K562 (cell line): ENCODE measurements around the gene ABCB10. TPM values are rescaled to one million over a fixed set of nuclear protein-coding genes. Genes with fewer than 3 reads are reported as not detected.
A peak's percentile ranks its signal among the peaks of the same experiment; 100 is the strongest.
"Not testable (repeated sequence)": the region's sequence is repeated elsewhere in the genome, so short reads cannot be mapped to it uniquely, and the experiment has no call there.

Source experiments
- DNMT1 ChIP-seq: fragments of 450-650 bp; IDR thresholded peaks from 2 replicates; pipeline ENCODE4 v1.6.1; 2016; ENCODE audit warnings: antibody characterized with exemption, mild to moderate bottlenecking
- EP400 ChIP-seq: fragments of 450-650 bp; IDR thresholded peaks from 2 replicates; pipeline ENCODE4 v1.6.1; 2017; ENCODE audit warnings: antibody characterized with exemption, mild to moderate bottlenecking, moderate library complexity
- ZBTB40 ChIP-seq, 2 experiments: fragments of 450-650 bp in 1 of 2; sonication (generic) in 1 of 2; formaldehyde crosslinking in 1 of 2; IDR thresholded peaks; 2 replicates each; pipeline versions ENCODE4 v1.7.1 to v1.9.0; 2016 to 2022; ENCODE audit warnings: inconsistent platforms in 1 of 2, mild to moderate bottlenecking in 1 of 2, missing genetic modification reagents in 1 of 2
- polyA plus RNA-seq, 8 experiments: library from polyadenylated mRNA; depleted of rRNA in 4 of 8; stranded (reverse) in 5 of 8; unstranded in 3 of 8; fragments of >200 nt; fragmentation: Nextera tagmentation in 2 of 8; fragmentation: Illumina TruSeq in 1 of 8; extraction: Ambion mirVana in 2 of 8; extraction: Trizol in 1 of 8; gene quantifications; 2 replicates each; pipeline versions ENCODE4 v1.2.1 to v1.2.3, GENCODE V29; 2011 to 2014; ENCODE audit warnings: inconsistent platforms in 1 of 8, missing spikeins in 1 of 8
- total RNA-seq, 7 experiments: library from RNA; depleted of rRNA in 6 of 7; stranded (reverse); fragments of >200 nt in 6 of 7; fragmentation: Illumina TruSeq in 2 of 7; extraction: Trizol in 2 of 7; gene quantifications; 2 replicates each; pipeline versions ENCODE4 v1.2.1 to v1.2.3, GENCODE V29; 2011 to 2021; ENCODE audit warnings: low replicate concordance in 1 of 7

The ABCB10 gene
- total and polyA plus RNA-seq, 9 of the 15 experiments (the other 6 are each of a cell fraction or from before 2014, with no cell fraction given), result 12.4 to 54.8 (median 36.4) TPM

DNA sequence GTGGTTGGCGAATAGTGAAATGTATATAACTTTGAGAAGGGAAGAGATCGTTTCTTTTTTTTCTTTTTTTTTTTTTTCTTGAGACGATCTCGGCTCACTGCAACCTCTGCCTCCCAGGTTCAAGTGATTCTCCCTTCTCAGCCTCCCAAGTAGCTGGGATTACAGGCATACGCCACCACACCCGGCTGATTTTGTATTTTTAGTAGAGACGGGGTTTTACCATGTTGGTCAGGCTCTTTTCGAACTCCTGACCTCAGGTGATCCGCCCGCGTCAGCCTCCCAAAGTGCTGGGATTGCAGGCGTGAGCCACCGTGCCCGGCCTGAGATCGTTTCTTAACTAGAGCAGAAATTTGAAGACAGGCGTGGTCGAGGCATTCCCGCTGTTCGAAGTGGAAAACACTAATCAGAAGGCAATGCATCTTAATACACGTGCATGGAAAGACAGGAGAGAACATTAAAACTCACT, 862 bp upstream of the ABCB10 start (continued):
- TF ChIP-seq EP400 (peak; percentile 45; the same call in 1 of the 2 replicates), DNMT1 (peak; percentile 69; the same call in 1 of the 2 replicates), ZBTB40 (IDR thresholded peaks at IDR 0.05) (peak; percentile 75; the same call in 1 of the 2 replicates)
- TF ChIP-seq ZBTB40 (CRISPR knock-in tag; IDR thresholded peaks at IDR 0.05), result not testable (repeated sequence)
